D721Med (cell line): Measurements from ENCODE around the gene CDH10.
A peak's percentile ranks its signal among the peaks of the same experiment; 100 is the strongest.

Experiments used
- DNase-seq: peaks from one replicate; pipeline ENCODE4 v3.0.0; 2011; ENCODE audit warnings: low spot score; ENCODE audit not compliant: insufficient read length
- FAIRE-seq: peaks from 2 replicates; lab custom pipeline; 2011; peaks lifted over from hg19 to GRCh38; lab: Jason Lieb, UNC
- TF ChIP-seq, protein P1 (sequence below): IDR thresholded peaks from 2 replicates; pipeline ENCODE4 v1.5.1; 2012; ENCODE audit warnings: mild to moderate bottlenecking, control low read depth; ENCODE audit not compliant: insufficient read depth; ENCODE audit errors: missing control alignments

Gene CDH10

DNA sequence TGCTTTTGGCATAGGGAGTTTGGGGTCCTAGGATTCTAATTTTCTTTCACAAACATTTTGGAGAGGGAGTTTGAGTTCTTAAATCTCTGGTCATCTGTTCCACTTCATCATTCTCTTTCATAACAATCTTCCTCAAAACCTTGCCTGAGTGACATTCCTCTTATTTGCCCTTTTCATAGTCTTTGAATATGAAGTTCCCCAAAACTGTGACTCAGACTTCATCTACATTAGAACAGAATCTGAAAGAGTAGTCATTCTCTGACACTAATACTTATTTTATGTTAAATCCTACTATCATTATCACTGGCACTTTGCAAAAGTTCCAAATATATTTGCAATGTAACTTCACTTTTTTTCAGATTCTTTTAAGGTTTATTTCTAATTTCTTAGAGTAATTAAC, 163.8 kb downstream of the CDH10 start:
- TF ChIP-seq, protein P1, sequence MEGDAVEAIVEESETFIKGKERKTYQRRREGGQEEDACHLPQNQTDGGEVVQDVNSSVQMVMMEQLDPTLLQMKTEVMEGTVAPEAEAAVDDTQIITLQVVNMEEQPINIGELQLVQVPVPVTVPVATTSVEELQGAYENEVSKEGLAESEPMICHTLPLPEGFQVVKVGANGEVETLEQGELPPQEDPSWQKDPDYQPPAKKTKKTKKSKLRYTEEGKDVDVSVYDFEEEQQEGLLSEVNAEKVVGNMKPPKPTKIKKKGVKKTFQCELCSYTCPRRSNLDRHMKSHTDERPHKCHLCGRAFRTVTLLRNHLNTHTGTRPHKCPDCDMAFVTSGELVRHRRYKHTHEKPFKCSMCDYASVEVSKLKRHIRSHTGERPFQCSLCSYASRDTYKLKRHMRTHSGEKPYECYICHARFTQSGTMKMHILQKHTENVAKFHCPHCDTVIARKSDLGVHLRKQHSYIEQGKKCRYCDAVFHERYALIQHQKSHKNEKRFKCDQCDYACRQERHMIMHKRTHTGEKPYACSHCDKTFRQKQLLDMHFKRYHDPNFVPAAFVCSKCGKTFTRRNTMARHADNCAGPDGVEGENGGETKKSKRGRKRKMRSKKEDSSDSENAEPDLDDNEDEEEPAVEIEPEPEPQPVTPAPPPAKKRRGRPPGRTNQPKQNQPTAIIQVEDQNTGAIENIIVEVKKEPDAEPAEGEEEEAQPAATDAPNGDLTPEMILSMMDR: no peak
- DNase-seq: no peak
- no peak for FAIRE-seq

DNA sequence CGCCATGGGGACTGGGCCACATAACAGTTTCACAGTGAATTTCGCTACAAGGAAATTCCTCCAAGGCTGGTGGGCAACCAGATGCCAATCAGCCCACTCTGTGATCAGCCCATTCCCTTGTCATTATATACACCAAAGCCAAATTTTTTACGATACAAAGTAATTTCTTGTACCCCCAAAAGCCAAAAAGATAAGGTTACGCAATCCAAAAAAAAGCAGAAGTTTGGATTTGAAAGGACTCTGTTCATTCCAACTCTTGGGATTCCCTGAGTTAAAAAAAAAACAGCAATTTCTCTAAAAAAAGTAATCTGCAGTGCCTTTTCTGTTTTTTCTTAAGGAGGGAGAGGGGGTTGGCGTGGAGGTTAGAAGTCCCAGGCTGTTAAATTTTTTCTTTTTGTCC, 166.8 kb downstream of the CDH10 start:
- no peak for FAIRE-seq
- TF ChIP-seq, protein P1: no peak
- no peak for DNase-seq

DNA sequence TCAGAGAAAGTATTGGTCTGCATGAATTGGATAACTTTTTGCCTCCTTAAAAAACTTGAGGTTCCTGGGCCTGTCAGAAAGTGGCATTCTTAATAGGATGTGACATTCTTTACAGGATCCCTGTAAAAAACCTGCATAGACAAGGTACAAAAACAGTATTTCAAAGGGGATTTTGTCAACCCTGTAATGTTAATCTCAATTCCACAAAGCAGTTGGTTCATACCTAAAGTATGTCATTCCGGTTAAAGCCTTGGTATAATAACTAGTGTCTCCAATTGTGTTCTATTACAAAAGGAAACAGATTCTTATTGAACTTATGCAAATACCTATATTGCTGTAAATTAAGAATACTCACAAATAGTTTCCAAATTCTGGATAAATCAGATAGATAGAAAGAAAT, 169.7 kb downstream of the CDH10 start:
- TF ChIP-seq, protein P1: no peak
- no peak for DNase-seq
- FAIRE-seq: no peak

DNA sequence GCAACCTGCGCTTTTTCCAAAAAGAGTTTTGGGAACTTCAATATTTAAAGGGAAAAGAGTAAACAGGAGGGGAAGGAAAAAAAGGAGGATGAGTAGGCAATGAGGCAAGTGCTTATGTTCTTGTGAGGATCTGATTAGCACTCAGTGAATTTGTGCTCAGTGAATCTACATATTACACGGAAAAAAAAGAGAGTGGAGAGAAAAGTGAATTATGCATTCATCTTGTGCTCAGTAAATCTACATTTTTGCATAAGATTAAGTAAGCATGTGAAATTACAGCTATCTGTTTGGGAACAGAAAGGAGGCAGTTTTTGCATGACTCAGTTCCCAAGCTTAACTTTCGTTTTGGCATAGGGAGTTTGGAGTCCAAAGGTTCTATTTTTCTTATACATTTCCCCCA, 170.1 kb downstream of the CDH10 start:
- DNase-seq (no peak), FAIRE-seq (no peak)
- TF ChIP-seq, protein P1: no peak

DNA sequence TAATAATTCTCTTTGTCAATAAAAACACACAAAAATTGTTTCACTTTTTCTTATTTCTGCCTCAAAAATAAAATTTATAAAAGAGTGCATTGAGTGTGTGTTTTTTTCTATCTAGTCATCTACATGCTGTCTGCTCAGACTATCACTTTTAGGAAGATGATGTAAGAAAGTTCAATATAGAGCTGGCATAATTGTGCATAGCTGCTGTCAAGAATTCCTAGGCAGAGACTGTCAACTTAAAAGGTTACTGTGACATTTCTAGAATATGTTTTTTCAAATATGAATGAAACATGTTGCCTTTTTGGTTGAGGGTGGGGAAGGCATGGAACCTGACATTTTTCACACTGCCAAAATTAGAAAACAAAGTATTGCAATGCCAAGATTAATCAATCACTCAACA, 172.3 kb downstream of the CDH10 start:
- DNase-seq: no peak
- TF ChIP-seq, protein P1: no peak
- no peak for FAIRE-seq

DNA sequence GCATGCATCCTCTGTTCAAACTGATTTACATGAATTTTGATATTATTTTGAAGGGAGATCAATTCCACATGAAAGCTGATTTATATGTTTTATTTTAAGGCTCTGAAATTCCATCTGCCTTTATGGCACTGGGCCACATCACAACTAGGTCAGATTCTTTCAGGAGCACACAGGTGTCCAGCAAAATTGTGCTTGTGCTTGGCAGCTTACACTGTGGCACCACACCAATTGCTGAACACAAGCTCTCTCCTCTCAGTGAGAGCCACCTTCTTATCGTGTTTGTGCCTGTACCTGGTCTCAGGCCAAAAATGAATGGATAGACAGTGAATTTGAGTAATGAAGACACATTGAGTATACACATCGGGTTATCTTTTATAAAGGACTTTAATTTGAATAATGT, 200.4 kb downstream of the CDH10 start:
- FAIRE-seq: no peak
- DNase-seq: no peak
- TF ChIP-seq, protein P1: no peak

DNA sequence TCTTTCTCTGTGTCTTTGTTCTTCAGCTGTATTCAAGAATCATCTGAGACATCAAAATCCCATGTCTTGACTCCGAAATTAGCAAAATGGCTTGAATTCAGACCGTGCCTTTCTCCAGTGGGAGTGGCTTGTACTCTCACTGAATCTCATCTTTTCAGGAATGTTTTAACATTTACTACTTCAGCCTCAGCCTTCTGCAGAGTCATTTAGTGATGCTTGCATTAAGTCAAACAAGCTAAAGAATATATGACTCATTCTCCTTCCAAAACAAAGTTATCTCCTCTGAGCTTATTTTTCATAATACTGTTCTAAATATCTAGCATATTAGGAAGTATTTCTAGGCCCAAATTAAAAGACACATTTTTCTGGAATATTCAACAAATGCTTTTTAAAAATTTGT, 205.3 kb downstream of the CDH10 start:
- FAIRE-seq (peak; percentile 72), DNase-seq (no peak)
- TF ChIP-seq, protein P1: no peak
